GM21515 (cell line): ENCODE measurements around the gene TICAM1.
"Not testable (repeated sequence)": the region's sequence is repeated elsewhere in the genome, so short reads cannot be mapped to it uniquely, and the experiment has no call there.

Source experiments
- ATAC-seq: cut with Tn5 transposase; IDR thresholded peaks from one replicate; pipeline ENCODE4 v1.9.1; 2021; ENCODE audit not compliant: unreplicated experiment

TICAM1 gene

DNA sequence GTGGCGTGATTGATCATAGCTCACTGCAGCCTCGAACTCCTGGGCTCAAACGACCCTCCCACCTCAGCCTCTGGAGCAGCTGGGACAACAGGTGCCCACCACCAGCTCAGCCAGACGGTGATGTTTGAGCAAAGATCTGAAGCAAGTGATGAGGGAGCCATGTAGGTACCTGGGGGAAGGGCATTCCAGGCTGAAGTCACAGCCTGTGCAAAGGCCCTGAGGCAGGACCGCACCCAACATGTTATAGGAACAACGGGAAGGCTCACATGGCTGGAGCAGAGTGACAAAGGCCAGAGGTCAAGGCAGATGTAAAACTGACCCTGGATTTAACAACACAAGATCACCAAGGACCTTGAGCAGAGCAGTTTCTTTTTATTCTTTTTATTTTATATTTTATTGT, 25.1 kb downstream of the TICAM1 start:
- ATAC-seq, result no peak

DNA sequence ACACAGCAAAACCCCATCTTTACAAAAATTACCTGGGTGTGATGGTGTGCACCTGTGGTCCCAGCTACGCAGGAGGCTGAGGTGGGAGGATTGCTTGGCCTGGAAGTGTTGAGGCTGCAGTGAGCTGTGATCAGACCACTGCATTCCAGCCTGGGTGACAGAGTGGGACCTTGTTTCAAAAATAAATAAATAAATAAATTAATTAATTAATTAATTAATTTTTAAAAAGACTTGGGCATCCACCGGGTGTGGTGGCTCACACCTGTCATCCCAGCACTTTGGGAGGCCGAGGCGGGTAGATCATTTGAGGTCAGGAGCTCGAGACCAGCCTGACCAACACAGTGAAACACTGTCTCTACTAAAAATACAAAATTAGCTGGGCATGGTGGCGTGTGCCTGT, 26.4 kb downstream of the TICAM1 start:
- not testable (repeated sequence) for ATAC-seq

DNA sequence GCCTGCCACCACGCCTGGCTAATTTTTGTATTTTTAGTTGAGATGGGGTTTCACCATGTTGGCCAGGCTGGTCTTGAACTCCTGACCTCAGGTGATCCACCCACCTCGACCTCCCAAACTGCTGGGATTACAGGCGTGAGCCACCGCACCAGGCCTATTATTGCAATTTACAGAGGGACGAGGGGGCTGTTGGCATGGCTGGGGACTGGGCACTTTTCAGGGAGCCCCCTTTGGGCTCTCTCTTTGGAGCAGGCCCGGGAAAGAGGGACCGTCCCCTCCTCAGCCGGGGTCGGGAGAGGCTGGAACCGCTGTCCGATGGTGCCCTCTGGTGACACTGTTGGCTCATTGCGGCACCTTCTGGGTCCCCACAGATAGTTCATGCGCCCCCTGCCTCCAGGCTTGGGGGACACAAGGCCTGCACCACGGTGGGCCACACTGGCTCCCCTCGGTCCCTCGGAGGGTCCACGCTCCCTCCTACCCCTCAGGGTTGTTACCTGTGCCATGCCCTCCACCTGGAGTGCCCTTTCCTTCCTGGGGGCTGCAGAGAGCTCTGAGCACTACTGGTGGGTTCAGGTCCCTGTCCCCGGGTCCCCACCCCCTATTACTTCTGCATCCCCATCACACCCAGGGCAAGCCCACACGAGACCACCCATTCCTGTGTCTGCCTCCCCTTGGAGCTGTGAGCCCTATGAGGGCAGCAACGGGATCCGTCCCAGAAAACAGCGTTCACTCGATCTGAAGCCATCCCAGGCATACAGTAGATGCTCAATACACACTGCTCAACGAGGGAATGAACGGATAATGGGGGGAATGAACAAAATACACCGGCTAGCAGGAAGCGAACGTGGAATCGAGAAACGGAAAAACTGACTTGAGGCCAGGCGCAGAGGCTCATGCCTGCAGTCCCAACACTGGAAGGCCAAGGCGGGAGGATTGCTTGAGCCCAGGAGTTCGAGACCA, 27.5 kb downstream of the TICAM1 start:
- no peak for ATAC-seq

DNA sequence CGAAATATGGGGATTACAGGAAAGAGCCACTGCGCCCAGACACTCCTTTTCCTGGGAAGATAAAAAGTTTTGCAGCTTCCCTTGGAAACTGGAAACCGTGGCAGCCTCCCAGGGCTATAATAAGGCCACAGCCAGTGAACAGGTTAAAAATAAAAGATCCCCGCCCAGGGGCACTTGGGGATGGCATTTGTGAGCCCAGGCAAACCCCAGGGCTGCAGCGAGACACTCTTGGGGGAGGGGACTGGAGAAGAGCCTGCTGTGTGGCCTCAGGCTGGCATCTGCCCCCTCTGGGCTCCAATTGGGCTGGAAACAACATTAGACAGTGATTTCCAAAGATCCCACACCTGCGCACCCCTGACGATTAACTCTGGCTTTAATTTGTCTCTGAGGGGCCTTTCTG, 28.8 kb downstream of the TICAM1 start:
- ATAC-seq, result no peak

DNA sequence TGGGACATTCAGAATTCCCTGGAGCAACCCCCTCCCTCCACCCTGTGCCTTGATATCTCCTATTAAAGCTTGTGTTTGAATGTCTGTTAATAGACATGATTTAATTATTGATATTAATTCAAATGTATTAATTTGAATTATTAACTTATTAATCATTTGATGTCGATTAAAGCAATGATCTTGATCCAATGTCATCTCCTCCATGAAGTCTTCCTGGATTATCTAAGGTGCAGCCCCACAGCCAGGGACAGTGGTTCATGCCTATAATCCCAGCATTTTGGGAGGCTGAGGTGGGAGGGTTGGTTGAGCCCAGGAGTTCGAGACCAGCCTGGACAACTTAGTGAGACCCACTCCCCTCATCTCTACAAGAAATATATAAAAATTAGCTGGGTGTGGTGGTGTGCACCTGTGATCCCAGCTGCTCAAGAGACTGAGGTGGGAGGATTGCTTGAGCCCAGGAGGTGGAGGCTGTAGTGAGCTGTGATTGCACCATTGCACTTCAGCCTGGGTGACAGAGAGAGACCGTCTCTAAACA, 30.4 kb downstream of the TICAM1 start:
- no peak for ATAC-seq

DNA sequence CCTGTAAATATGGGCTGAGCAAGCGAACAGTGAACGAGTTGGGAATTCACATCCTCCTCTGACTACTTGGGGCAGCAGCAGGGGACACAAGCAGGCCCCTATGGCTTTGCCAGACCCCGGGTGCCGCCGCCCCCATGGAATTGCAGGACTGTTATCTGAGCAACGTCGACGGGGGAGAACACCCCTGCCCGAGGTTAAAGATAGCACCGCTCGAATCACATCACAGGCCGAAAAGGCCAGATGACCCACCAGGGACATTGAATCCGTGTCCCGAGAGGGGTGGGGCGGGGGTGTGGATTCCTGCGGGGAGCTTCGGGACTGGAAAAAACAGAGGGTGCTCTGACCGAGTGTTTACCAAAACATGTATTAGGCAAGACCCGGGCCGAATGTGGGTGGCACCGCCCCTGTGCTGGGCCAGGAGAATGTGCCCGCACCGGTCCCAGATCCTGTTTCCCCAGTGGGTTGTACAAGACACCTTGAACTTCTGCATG, 30.9 kb downstream of the TICAM1 start:
- ATAC-seq, result no peak

DNA sequence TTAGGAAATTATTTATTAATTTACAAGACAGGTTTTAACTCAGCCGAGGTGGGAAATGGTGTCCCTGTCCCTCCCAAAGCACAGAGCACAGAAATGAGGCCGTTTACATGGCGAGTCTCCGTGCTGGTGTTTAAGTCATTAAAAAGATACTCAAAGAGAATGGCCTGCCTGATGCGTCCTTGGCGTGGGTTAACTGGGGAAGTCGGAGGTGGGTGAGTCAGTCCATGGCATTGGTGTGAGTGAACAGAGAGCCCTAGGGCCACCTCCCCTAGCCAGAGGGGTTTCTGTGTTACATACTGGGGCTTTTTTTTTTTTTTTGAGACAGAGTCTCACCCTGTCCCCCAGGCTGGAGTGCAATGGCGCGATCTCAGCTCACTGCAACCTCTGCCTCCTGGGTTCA, 36.1 kb downstream of the TICAM1 start:
- ATAC-seq, result no peak

DNA sequence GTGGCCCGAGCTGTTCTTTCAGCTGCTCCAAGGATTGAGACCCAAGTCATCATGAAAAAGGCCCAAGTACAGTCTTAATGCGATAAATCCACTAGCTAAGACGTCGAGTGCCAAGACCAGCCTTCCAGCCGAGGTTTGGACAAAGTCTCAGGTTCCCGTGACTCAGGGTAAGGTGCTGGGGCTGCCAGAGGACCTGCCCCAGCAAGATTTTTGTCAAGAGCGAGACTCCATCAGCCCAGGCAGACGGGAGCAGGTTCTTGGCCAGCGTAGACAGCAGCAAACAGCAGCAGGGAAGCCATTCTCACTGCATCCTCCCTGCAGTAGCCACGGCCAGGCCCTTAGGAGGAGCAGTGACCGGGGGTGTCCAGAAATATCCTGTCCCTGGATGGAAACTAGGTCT, 36.5 kb downstream of the TICAM1 start:
- ATAC-seq, result no peak

DNA sequence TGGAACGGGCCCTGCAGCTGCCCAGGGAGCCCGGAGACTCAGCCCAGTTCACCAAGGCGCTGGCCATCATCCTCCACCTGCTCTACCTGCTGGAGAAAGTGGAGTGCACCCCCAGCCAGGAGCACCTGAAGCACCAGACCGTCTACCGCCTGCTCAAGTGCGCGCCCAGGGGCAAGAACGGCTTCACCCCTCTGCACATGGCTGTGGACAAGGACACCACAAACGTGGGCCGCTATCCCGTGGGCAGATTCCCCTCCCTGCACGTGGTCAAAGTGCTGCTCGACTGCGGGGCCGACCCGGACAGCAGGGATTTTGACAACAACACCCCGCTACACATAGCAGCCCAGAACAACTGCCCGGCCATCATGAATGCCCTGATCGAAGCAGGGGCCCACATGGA, 38.2 kb downstream of the TICAM1 start:
- ATAC-seq, result not testable (repeated sequence)

DNA sequence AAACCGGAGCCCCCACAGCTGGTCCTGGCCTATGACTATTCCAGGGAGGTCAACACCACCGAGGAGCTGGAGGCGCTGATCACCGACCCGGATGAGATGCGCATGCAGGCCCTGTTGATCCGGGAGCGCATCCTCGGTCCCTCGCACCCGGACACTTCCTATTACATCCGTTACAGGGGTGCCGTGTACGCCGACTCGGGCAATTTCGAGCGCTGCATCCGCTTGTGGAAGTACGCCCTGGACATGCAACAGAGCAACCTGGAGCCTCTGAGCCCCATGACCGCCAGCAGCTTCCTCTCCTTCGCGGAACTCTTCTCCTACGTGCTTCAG, 38.7 kb downstream of the TICAM1 start:
- not testable (repeated sequence) for ATAC-seq

DNA sequence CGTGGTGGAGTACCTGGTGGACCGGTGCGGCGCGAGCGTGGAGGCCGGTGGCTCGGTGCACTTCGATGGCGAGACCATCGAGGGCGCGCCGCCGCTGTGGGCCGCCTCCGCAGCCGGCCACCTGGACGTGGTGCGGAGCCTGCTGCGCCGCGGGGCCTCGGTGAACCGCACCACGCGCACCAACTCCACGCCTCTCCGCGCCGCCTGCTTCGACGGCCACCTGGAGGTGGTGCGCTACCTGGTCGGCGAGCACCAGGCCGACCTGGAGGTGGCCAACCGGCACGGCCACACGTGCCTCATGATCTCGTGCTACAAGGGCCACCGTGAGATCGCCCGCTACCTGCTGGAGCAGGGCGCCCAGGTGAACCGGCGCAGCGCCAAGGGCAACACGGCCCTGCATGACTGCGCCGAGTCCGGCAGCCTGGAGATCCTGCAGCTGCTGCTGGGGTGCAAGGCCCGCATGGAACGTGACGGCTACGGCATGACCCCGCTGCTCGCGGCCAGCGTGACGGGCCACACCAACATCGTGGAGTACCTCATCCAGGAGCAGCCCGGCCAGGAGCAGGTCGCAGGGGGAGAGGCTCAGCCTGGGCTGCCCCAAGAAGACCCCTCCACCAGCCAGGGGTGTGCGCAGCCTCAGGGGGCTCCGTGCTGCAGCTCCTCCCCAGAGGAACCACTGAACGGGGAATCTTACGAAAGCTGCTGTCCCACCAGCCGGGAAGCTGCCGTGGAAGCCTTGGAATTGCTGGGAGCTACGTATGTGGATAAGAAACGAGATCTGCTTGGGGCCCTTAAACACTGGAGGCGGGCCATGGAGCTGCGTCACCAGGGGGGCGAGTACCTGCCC, 39.3 kb downstream of the TICAM1 start:
- ATAC-seq, result not testable (repeated sequence)

DNA sequence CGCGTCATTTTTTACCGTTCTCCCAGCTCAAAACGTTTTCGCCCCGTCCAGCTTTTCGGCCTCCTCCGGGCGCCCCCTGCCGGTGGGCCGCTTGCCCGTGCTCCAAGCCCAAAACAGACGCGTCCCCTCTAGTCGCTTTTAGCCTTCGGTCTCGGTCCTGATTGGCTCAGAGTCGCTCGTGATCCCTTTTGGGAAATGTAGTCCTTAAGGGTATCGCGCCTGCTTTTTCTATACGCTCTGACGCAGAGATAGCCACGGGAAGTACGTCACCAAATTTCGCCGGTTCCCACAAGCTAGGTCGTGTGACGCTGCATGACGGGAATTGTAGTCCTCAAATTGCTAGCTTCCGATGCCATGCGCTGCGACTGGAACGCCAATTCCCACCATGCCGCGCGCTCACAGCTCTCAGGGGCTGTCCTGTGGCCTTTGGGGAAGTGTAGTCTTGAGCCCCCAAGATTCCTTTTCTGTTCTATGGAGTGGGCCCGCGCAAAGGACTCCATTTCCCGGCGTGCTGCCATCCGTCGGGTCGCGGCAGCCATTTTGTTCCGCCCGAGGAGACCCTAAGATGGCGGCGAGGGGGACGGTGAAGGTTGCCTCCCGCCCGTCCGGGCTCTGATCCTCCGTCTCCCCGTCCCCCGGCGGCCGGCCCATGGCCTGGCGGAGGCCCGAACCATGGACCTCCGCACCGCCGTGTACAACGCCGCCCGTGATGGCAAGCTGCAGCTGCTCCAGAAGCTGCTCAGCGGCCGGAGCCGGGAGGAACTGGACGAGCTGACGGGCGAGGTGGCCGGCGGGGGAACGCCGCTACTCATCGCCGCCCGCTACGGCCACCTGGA, 40.1 kb downstream of the TICAM1 start, which contains the start of gene FEM1A:
FEM1A (plus strand) TSS at position 552 of the 836 bp plus-strand sequence; CDS start at position 673, 121 bp downstream.
- peak; percentile 92 for ATAC-seq

DNA sequence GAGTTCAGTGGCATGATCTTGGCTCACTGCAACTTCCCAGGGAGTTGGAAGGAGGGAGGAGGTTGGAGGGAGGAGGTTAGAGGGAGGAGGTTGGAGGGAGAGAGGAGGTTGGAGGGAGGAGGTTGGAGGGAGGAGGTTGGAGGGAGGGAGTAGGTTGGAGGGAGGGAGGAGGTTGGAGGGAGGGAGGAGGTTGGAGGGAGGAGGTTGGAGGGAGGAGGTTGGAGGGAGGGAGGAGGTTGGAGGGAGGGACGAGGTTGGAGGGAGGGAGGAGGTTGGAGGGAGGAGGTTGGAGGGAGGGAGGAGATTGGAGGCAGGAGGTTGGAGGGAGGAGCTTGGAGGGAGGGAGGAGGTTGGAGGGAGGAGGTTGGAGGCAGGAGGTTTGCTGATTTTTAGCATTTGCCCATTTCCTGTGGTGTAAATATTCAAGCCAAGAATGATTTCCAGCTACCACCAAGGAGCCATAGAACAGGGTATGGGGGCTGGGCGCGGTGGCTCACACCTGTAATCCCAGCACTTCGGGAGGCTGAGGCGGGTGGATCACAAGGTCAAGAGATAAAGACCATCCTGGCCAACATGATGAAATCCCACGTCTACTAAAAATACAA, 45.0 kb downstream of the TICAM1 start:
- not testable (repeated sequence) for ATAC-seq

DNA sequence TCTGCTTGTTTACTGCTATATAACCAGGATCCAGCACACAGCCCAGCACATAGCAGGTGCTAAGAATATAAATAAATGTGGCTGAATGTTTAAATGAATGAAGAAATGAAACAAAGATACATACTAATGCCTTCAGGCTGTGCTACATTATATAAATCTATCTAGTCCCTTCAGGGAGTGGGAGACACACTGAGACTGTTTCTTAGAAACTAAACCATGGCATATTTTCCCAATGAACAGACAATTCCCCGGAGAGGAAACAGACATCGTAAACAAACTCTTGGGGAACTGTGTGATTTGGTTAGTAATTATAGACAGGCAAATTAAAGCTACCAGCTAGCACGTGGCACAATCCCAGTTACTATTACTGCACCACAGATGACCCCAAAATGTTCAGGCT, 49.7 kb downstream of the TICAM1 start:
- ATAC-seq, result no peak

DNA sequence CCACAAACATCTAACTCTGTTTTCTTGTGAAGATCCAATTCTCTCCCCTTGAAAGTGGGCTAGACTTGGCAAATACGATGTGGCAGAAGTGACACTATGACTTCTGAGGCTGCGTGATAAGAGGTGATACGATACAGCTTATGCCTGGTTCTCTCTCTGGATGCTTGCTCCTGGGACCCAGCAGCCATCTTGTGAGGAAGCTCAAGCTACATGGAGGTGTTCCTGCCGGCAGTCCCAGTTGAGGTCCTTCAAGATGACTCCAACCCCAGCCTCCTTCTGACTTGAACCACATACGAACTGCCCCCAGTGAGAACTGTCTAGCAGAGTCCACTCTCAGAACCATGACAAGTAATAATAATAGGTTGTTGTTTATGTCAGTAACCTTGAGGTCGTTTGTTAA, 50.7 kb downstream of the TICAM1 start:
- ATAC-seq, result no peak

DNA sequence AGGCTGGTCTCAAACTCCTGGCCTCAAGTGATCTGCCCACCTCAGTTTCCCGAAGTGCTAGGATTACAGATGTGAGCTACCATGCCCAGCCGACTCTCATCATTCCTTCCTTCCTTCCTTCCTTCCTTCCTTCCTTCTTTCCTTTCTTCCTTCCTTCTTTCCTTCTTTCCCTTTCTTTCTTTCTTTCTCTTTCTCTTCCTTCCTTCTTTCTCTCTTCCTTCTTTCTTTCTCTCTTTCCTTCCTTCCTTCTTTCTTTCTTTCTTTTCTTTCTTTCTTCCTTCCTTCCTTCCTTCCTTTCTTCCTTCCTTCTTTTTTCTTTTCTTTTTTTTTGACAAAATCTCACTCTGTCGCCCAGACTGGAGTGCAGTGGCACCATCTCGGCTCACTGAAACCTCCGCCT, 53.4 kb downstream of the TICAM1 start:
- ATAC-seq, result not testable (repeated sequence)

DNA sequence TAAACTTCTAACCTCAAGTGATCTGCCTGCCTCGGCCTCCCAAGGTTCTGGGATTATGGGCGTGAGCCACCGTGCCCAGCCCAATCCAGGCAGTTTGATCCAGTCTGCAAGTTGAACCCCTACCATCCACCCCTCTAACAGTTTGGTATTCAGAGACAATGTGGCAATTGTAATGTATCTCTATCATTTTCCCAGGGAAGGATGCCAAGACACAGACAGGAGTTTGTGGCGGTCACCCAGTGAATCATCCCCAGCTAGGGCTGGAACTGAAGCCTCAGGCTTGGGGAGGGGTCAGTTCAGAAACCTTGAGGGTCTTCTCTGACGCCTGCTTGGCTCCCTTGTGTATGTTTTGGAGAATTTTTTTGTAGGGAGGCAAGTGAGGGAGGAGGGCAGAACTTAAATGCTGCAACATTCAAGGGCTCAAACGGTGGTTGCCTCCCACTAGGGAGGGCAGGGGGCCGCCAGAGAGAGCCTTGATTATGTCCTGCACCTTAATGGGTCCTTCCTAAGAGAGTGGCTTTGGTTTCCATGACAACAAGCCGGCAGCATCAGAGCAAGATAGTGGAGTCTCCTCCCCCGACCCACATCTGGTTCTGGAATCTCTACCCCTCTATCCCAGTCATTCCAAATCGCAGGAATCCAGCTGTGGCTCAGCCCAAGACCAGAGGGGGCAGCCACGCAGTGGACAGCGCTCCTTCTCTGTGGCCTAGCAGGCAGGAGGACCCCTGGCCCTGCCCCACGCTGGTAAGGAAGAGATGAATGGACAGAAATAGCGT, 54.9 kb downstream of the TICAM1 start:
- ATAC-seq, result no peak

DNA sequence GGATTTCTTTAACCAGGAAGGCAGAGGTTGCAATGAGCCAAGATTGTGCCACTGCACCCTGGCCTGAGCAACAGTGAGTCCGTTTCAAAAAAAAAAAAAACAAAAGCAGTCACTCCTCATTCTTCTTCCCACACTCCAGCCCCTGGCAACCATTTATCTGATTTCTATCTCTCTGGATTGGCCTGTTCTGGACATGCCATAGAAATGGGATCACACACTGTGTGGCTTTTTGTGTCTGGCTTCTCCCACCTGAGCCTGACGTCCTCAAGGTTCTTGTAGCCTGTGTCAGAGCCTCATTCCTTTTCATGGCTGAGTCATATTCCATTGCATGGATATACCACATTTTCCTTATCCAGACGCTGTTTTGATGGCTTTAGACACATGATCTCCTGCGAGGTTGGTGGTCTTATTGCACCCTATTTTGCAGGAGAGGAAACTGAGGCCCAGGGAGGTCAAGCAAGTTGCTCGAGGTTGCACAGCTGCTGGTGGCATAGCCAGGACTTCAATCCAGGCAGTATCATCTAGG, 55.8 kb downstream of the TICAM1 start:
- no peak for ATAC-seq

DNA sequence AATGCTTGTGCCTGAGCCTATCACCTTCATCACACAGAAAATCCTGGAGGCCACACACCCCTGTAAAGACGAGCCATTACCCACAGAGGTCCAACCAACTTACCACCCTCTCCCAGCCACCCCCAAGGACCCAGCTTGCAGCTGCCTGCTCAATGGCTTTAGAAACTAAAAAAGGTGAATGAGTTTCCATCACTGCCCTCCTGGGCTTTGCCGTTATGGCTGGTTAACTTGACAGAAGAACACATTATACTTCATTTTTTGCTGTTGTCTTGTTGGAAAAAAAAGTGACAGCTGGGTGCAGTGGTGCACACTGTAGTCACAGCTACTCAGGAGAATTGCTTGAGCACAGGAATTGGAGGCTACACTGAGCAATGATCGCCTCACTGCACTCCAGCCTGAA, 57.4 kb downstream of the TICAM1 start:
- no peak for ATAC-seq
